Testis (tissue), 2 donors: ENCODE results near the gene GIMAP1.

ENCODE experiments used
- POLR2A ChIP-seq: fragments of 450-650 bp; IDR thresholded peaks from one replicate; pipeline ENCODE4 v1.6.1; 2017; ENCODE audit warnings: antibody characterized with exemption, mild to moderate bottlenecking, moderate library complexity
- TF ChIP-seq, protein P1 (sequence below), 3 experiments: fragments of 450-650 bp in 2 of 3; fragments of 200-600 bp in 1 of 3; sonication (generic) in 1 of 3; IDR thresholded peaks; one replicate each; pipeline ENCODE4 v1.5.1; 2016 to 2019; ENCODE audit warnings: antibody characterized with exemption in 3 of 3, mild to moderate bottlenecking in 2 of 3, moderate library complexity in 1 of 3

DNA sequence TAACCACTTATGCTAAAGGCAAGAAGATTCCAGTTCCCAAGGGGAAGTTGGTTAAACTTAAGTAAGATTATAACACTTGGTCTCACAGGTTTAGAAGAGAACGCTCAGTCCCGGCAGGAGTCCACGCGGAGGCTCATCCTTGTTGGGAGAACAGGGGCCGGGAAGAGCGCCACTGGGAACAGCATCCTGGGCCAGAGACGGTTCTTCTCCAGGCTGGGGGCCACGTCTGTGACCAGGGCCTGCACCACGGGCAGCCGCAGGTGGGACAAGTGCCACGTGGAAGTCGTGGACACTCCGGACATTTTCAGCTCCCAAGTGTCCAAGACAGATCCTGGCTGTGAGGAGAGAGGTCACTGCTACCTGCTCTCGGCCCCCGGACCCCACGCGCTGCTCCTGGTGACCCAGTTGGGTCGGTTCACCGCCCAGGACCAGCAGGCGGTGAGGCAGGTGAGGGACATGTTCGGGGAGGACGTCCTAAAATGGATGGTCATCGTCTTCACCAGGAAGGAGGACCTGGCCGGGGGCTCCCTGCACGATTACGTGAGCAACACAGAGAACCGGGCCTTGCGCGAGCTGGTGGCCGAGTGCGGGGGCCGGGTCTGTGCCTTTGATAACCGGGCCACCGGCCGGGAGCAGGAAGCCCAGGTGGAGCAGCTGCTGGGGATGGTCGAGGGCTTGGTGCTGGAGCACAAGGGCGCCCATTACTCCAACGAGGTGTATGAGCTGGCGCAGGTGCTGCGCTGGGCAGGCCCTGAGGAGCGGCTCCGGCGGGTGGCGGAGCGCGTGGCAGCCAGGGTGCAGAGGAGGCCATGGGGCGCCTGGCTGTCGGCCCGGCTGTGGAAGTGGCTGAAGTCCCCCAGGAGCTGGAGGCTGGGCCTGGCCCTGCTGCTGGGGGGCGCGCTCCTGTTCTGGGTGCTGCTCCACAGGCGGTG, 3.8 kb downstream of the GIMAP1 start:
- TF ChIP-seq POLR2A, result no peak
- TF ChIP-seq, protein P1, sequence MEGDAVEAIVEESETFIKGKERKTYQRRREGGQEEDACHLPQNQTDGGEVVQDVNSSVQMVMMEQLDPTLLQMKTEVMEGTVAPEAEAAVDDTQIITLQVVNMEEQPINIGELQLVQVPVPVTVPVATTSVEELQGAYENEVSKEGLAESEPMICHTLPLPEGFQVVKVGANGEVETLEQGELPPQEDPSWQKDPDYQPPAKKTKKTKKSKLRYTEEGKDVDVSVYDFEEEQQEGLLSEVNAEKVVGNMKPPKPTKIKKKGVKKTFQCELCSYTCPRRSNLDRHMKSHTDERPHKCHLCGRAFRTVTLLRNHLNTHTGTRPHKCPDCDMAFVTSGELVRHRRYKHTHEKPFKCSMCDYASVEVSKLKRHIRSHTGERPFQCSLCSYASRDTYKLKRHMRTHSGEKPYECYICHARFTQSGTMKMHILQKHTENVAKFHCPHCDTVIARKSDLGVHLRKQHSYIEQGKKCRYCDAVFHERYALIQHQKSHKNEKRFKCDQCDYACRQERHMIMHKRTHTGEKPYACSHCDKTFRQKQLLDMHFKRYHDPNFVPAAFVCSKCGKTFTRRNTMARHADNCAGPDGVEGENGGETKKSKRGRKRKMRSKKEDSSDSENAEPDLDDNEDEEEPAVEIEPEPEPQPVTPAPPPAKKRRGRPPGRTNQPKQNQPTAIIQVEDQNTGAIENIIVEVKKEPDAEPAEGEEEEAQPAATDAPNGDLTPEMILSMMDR (IDR thresholded peaks at IDR 0.05), result no peak
